ENCODE data around the gene DEFB127. TPM values are rescaled to one million over a fixed set of nuclear protein-coding genes. Genes with fewer than 3 reads are reported as not detected.
"Not testable (repeated sequence)": the region's sequence is repeated elsewhere in the genome, so short reads cannot be mapped to it uniquely, and the experiment has no call there.

The DEFB127 gene
- total RNA-seq, 4 donors from 2014 or later = not detected

DNA sequence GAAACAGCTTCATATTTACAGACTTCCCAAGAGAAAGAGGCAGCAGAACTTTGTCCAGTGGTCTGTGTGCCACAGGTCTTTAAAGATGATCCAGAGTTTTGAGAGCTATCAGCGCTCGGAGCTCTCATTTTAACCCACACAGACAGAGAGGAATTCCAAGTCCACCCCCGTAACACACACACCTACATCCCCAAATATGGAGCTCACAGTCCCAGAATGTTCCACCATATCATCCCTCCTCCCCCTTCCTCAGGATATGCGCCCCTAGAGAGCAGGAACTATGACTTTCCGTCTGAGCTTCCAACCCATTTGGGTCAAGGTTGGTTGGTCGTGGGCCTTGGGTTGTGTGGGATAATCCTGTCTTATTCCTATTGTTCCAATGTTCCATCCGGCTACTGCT lies 32.4 kb downstream of the DEFB127 start, which contains the start of gene DEFB128:
TSS of gene DEFB128 (minus strand) at position 101 of the 400 bp plus-strand sequence. CDS start at position 13, 88 bp downstream.
- Histone ChIP-seq H3K4me1 (no peaks in the 10 kb centered on the region), H3K36me3 (no peaks in the 10 kb centered on the region), H3K27ac (no peak within 1 kb of the TSS), H3K4me3 (no peak within 1 kb of the TSS), H3K27me3 (no peaks in the 10 kb centered on the region), H3K9me3 (no peaks in the 10 kb centered on the region)
- no peak for DNase-seq
- intact Hi-C loops (cut with DNase I; ENCODE audit: low total_unique reads) = no loop called here
- TF ChIP-seq CTCF (IDR thresholded peaks at IDR 0.05) (no peak), POLR2A (IDR thresholded peaks at IDR 0.05) (no peak)

DNA sequence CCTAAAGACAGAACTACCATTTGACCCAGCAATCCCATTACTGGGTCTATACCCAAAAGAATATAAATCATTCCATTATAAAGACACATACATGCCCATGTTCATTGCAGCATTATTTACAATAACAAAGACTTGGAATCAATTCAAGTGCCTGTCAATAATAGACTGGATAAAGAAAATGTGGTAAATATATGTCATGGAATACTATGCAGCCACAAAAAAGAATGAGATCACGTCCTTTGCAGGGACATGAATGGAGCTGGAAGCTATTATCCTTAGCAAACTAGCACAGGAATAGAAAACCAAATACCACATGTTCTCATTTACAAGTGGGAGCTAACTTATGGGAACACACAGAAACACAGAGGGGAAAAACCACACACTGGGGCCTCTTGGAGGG lies 41.0 kb downstream of the DEFB127 start:
- TF ChIP-seq CTCF (IDR thresholded peaks at IDR 0.05) (no peak), POLR2A (IDR thresholded peaks at IDR 0.05) (no peak)
- no peaks in the 10 kb centered on the region for H3K9me3 ChIP-seq
- intact Hi-C loops (cut with DNase I; ENCODE audit: low total_unique reads) = no loop called here
- H3K27me3 ChIP-seq = no peaks in the 10 kb centered on the region
- H3K4me3 ChIP-seq = no peak overlapping the region
- H3K36me3 ChIP-seq = no peaks in the 10 kb centered on the region
- H3K4me1 ChIP-seq = no peaks in the 10 kb centered on the region
- no peak overlapping the region for H3K27ac ChIP-seq
- DNase-seq = no peak

DNA sequence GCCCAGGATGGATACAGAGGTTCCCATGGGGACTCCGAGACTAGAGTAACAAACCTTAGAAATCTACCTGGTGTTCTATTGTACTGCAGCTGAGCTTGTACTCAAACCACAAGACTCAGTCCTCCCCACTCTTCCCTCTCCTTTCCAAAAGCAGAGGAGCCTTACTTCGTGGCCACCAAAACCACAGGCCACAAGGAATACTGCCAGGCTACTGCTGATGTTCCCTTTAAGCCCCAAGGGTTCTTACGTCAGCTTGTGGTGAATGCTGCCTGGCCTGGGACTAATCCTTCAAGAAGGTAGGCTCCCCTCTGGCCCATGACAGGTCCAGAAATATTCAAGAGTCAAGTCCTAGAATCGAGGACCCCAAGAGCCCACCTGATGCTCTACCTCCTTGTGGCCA lies 42.7 kb downstream of the DEFB127 start:
- DNase-seq = no peak
- no peaks in the 10 kb centered on the region for H3K27me3 ChIP-seq
- no peaks in the 10 kb centered on the region for H3K9me3 ChIP-seq
- no peaks in the 10 kb centered on the region for H3K4me1 ChIP-seq
- TF ChIP-seq CTCF (IDR thresholded peaks at IDR 0.05) (no peak), POLR2A (IDR thresholded peaks at IDR 0.05) (no peak)
- no peaks in the 10 kb centered on the region for H3K36me3 ChIP-seq
- intact Hi-C loops (cut with DNase I; ENCODE audit: low total_unique reads) = no loop called here
- H3K4me3 ChIP-seq = no peak overlapping the region
- no peak overlapping the region for H3K27ac ChIP-seq

- H3K4me1 ChIP-seq; DNase-seq; H3K9me3 ChIP-seq; H3K4me3 ChIP-seq; H3K27ac ChIP-seq; intact Hi-C loops (cut with DNase I; ENCODE audit: low total_unique reads); H3K27me3 ChIP-seq; H3K36me3 ChIP-seq: not testable (repeated sequence)
Observed at GRCh38 chr20:203630-204029, 46.4 kb downstream of the DEFB127 start.

Other genes starting within 250 kb of the DEFB127 start
- gene DEFB125, start 69.8 kb upstream of the DEFB127 start, total RNA-seq = not detected
- not detected for gene DEFB126, start 14.9 kb upstream of the DEFB127 start, total RNA-seq
- gene DEFB128, start 32.3 kb downstream of the DEFB127 start, total RNA-seq = not detected
- gene DEFB129, start 69.8 kb downstream of the DEFB127 start, total RNA-seq = not detected
- gene DEFB132, start 100.3 kb downstream of the DEFB127 start, total RNA-seq = not detected
- 10 to 100 TPM in 2 of 4 donors, 1 to 10 TPM in 2; 2.8 to 18.2 (median 11.2) TPM for gene C20orf96, start 133.3 kb downstream of the DEFB127 start, total RNA-seq
- gene ZCCHC3, start 140.1 kb downstream of the DEFB127 start, total RNA-seq = 10 to 100 TPM in 3 of 4 donors, 1 to 10 TPM in 1; 3.3 to 56.7 (median 19.2) TPM
- gene SOX12, start 168.1 kb downstream of the DEFB127 start, total RNA-seq = 10 to 100 TPM in 1 of 4 donors, 1 to 10 TPM in 3; 2.4 to 21.9 (median 7.4) TPM
- 10 to 100 TPM; 10.2 to 65.6 (median 28.7) TPM for gene NRSN2, start 189.7 kb downstream of the DEFB127 start, total RNA-seq
- 1 to 10 TPM; 1.8 to 8.4 (median 3.9) TPM for gene TRIB3, start 223.3 kb downstream of the DEFB127 start, total RNA-seq

Measured in uterus (tissue), 4 donors.